Suppressor macrophage treated with lipopolysaccharide for 1 hour (primary cell): ENCODE data around the gene EPN3.

ENCODE experiments used
- DNase-seq, 3 donors: peaks; one replicate each; pipeline ENCODE4 v3.0.0-alpha.2; 2020 to 2022

EPN3 gene

DNA sequence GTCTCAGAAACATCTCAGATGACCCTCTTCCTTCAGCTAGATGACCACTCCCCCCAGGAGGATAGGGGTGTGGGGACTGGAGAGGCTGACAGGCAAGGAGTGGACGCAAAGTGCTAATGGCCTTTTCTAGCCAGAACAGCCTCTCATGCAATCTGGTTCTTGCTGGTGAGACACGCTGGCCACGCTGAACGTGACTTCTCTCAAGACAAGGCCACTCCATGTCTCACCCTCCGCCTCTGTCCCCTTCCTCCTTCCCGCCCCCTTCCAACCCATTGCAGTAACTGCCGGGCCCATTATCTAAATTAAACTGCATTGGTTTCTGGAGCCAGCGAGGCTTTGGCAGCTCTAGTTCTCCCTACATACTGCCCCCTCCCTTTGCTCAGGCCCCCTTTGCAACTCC lies 37.5 kb downstream of the EPN3 start:
- DNase-seq, result no peak

DNA sequence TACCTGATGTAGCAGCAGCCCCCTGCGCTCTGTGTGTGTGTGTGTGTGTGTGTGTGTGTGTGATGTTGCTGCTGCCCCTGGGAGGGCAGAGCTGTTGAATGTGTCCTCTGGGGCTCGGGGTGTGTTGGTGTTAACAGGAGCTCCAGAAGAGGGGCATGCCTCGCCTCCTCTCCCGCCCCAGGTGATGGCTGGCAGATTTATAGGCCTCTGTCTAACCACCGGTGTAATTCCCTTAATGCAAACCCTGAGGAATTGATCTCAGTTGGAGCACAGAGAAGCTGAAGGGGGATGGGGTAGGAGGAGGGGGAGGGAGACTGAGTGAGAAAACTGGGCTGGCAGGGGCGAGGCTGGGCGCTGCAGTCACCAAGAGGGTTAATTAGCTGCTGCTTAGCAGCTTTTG lies 38.0 kb downstream of the EPN3 start:
- no peak for DNase-seq

DNA sequence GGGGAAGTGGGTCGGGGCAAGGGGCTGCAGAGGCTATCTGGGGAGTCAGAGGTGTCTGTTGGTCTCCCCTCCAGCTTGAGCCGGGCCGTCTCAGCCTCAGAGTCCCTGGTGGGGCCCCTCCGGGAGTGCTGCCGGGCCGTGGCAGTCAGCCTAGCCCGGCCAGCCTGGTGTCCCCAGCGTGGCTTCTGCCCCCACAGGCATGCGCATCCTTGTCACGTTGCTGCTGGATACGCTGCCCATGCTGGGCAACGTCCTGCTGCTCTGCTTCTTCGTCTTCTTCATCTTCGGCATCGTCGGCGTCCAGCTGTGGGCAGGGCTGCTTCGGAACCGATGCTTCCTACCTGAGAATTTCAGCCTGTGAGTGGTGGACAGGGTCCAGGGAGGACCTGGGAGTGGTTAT lies 39.1 kb downstream of the EPN3 start:
- DNase-seq, result no peak

DNA sequence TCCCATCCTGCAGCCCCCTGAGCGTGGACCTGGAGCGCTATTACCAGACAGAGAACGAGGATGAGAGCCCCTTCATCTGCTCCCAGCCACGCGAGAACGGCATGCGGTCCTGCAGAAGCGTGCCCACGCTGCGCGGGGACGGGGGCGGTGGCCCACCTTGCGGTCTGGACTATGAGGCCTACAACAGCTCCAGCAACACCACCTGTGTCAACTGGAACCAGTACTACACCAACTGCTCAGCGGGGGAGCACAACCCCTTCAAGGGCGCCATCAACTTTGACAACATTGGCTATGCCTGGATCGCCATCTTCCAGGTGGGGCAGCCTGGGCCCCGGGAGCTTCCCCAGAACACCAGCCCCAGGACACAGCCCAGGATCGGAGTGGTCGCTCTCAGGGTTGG lies 40.0 kb downstream of the EPN3 start:
- DNase-seq, result no peak

GRCh38 chr17:50573866-50574611 lies 41.5 kb downstream of the EPN3 start:
- DNase-seq, result no peak

- DNase-seq, result peak in 1 of 3 donors; percentile 35
Measured at GRCh38 chr17:50575581-50576210, 43.2 kb downstream of the EPN3 start.

DNA sequence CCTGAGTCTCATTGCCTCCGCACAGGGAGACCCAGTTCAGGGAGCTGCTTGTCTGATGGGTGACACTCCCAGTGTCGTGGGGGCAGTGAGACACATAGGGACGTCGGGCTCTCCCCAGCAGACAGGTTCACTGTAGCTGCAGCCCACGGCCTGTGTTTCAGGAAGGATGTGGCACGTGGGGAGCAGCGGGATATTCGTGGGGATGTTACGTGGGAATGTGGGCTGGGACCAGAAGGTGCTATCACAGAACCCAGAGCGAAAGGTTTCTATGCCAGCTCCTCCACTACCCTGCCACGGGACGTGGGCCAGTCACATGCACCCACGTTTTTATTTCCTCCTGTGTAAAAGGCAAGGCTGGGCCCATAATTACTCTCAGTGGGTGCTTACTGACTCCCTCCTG lies 44.3 kb downstream of the EPN3 start:
- DNase-seq, result no peak

DNA sequence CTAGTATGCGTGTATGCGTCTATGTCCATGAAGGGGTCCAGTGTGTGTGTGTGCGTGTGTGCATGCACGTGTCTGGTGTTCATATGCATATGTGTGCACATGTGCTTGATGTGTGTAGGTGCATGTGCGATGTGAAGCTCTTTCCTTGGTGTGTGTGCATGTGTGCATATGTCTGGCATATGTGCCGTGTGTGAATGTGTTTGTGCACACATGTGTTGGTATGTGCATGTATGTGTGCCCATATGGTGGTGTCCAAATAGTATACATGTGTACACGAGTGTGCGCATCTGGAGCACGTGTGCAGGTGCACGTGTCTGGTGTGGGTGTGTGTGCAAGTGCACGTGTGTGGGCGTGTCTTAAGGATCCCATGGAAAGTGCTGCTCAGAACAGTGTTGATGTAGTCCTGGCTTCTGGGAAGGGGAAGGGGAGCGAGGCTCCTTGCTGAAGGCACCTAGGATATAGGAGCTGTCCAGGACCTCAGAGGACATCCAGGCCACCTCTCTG lies 45.0 kb downstream of the EPN3 start:
- no peak for DNase-seq

GRCh38 chr17:50578173-50578572 lies 45.6 kb downstream of the EPN3 start:
- no peak for DNase-seq

DNA sequence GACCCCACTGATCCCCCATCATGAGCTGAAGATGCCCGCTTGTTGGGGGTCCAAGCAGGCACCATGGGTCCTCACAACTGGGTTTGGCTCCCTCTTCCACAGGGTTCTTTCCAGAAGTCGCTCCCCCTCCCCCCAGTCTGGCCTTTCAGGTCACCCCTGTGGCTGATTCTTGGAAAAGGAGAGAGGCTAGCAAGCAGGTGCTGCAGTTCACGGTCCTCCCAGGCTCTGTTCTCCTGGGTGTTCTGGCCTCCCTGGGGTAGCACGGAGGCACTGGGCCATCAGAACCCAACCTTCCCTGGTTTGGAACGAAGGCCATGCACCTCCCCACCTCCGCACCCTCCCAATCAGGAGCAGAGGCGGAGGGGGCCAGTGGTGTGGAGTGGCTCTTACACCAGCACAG lies 46.9 kb downstream of the EPN3 start:
- DNase-seq, result no peak

- no peak for DNase-seq
Measured at GRCh38 chr17:50580646-50581045, 48.1 kb downstream of the EPN3 start.

DNA sequence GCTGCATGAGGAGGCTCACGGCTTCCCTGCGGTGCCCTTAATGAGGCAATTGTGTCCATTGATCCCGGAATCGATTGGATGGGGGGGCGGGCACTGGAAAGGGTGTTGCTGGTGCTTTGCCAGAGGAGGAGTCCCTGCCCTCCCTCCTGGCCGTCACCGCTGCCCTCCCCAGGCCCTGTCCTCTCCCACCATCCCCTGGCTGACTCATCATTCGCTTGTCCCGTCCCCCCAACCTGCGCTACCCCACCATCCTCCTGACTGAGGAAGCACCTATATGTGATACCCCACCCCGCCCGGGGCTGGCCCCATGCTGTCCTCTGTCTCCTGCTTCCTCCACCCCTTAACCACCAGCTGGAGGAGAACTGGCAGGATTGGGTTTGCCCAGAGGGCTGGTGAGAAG lies 48.8 kb downstream of the EPN3 start:
- DNase-seq, result no peak

DNA sequence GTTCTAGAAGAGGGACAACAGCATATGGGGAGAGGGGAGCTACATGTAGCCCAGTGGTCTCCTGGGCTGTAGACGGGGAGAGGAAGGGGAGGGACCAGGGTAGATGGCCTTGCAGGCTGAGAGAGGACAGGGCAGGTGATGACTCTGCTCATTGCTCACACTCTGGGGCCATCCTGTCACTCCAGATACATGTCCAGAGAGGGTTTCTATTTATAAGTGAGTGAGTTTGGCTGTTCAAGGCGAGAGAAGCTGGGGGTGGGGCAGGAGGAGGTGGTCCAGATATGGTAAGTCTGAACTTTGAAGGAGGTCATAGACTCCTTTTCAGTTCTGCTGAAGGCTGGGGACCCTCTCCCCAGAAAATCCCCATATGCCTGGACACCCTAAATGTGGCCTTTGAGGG lies 50.2 kb downstream of the EPN3 start:
- DNase-seq, result no peak

GRCh38 chr17:50583641-50584040 lies 51.1 kb downstream of the EPN3 start:
- DNase-seq, result no peak

DNA sequence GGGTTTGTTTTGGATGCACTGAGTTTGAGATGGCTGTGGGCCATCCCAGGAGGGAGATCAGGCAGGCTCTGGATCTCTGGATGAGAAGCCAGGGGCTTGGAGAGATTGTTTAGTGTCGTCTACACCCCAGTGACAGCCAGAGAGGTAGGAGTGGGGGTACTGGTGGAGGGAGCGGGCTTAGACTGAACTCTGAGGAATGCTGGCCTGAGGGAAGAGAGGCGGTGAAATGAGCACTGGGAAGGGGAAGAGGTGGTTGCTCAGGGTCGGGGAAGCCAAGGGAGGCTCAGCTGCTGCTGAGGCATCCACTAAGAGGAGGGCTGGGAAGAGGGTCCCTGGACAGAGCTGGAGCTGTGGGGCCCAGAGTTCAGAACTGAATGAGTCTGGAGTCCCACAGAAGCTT lies 51.6 kb downstream of the EPN3 start:
- no peak for DNase-seq

DNA sequence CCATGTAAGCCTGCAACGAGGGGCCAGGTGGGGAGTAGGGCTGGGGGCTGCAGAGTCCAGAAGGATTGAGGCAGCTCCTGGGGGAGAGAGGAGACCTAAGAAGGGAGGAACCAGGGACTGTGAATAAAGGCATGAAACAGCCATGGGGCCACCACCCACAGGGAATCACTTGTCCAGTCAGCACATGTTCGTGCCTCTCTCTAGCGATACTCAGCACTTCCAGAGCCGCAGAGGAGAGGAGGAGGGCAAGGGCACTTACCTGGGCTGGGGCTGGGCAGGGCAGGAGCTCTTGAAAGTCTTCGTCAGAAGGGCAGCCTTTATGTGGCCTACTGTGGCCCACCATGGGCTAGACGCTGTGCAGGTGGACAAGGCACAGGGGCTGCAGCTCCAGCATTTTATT lies 52.2 kb downstream of the EPN3 start:
- no peak for DNase-seq

GRCh38 chr17:50585346-50585745 lies 52.8 kb downstream of the EPN3 start:
- no peak for DNase-seq

- DNase-seq, result no peak
Measured at GRCh38 chr17:50585891-50586290, 53.4 kb downstream of the EPN3 start.

DNA sequence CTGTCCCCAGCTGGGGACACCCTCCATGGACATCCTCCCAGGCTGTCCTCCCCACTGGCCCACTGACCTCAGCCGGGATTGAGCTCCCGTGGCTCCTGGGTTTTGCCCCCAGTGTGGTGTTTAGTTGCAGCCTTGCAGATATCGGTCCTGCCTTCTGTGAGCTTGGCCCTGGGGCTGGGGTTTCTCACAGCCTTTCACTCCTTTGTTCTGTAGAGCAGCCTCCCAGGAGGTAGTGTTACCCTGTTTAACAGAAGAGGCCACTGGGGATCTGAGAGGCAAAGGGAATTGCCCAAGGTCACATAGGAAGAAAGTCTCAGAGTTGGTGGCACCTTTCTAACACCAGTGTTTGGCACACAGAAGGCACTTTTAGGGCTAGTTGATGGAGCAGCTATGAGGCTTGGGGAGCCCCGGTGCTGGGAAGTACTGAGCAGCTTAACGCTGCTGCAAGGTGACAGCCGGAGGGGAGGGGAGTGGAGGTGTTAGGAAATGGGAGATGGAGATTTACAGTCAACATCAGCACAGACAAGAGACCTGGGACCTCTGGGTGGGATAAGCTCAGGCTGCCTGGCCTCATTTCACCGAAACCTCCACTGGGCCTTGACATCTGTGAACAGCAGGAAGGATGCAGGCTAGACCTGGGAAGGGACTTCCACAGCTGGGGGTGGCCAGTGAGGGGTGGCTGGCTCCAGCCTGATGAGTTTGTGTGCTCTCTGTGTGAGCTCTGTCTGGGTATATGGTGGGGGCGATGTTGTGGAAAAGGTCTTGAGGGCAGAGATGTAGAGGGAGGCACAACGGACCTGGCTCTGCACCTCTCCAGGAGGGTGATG lies 54.1 kb downstream of the EPN3 start:
- DNase-seq, result no peak

GRCh38 chr17:50587571-50587970 lies 55.0 kb downstream of the EPN3 start:
- no peak for DNase-seq

DNA sequence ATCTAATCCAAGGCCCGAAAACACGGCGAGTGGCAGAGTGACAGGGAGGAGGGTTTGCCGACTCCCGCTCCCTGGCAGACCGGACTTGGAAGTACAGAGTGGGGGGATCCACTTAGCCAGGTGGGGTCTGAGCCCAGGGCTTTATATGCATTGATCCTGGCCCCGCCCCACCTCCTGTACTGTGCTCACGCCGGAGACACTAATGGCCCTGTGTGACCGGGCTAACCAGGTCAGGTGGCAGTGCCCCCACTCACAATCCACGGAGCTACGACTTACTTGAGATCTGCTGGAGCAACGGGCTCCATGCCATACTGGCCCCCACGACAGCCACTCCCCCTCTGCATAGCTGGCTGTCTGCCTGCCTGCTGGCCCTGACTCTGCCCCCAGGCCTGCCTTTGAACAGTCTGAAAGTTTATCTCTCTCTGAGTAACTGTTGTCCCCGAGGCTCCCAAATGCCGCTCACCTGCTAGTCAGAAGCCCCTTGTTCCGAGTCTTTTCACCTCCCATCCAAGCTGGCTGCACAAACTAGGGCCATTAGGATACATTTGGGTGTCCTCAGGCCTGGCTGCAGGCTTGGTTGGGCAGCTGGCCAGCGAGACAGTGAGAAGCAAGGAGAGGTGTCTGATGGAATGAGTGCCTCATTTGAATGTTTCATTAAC lies 56.0 kb downstream of the EPN3 start:
- no peak for DNase-seq

- DNase-seq, result no peak
Measured at GRCh38 chr17:50589095-50589705, 56.7 kb downstream of the EPN3 start.
